ENCODE data around the gene PTPRN2. TPM values are rescaled to one million over a fixed set of nuclear protein-coding genes. Genes with fewer than 3 reads are reported as not detected.
"Not testable (repeated sequence)": the region's sequence is repeated elsewhere in the genome, so short reads cannot be mapped to it uniquely, and the experiment has no call there.

PTPRN2 gene
- total RNA-seq, 1 experiment from 2014 or later, result 1.7 TPM

DNA sequence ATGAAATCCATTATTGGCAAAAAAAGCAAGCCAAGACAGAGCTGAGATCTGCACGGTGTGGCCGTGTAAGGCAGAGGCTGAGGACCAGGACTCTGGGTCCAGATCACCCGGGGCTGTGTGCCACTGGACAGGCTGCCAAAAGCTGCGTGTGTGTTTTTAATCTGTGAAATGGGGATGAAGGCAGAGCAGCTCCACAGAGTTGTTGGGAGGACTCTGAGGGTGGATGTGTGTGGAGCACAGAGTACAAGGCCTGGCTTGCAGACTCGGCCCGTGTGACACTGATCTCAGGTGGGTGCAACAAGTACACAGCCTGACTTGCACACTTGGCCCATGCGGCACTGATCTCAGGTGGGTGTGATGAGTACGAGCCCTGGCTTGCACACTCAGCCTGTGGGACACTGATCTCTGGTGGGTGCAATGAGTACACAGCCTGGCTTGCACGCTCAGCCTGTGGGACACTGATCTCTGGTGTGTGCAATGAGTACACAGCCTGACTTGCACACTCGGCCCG lies 921.0 kb downstream of the PTPRN2 start:
- no peak overlapping the region for H2AFZ ChIP-seq (ENCODE audit: low read length)
- no peaks in the 10 kb centered on the region for H4K20me1 ChIP-seq (ENCODE audit: insufficient read depth, low read depth, low read length)
- H3K79me2 ChIP-seq (ENCODE audit: low read length), result no peaks in the 10 kb centered on the region
- H3K36me3 ChIP-seq (ENCODE audit: insufficient read depth, low read length), result no peaks in the 10 kb centered on the region
- H3K4me2 ChIP-seq (ENCODE audit: low read depth, low read length, poor library complexity, severe bottlenecking), result no peak overlapping the region
- H3K9ac ChIP-seq (ENCODE audit: low read length), result no peak overlapping the region
- no peaks in the 10 kb centered on the region for H3K27me3 ChIP-seq (ENCODE audit: low read length)
- no peaks in the 10 kb centered on the region for H3K4me1 ChIP-seq (ENCODE audit: low read length)
- no peak for DNase-seq
- H3K27ac ChIP-seq (ENCODE audit: low read length), result no peak overlapping the region
- no peaks in the 10 kb centered on the region for H3K9me3 ChIP-seq (ENCODE audit: low read length)
- no peaks in the 10 kb centered on the region for H3K9me2 ChIP-seq (replicated peaks; ENCODE audit: insufficient read depth, low read length)
- H3K4me3 ChIP-seq (ENCODE audit: low read length), result no peak overlapping the region

GRCh38 chr7:157665634-157665988 lies 922.0 kb downstream of the PTPRN2 start:
- not testable (repeated sequence) for H3K79me2 ChIP-seq (ENCODE audit: low read length); H3K9me2 ChIP-seq (replicated peaks; ENCODE audit: insufficient read depth, low read length); H3K27me3 ChIP-seq (ENCODE audit: low read length); H3K4me1 ChIP-seq (ENCODE audit: low read length); H3K9ac ChIP-seq (ENCODE audit: low read length); H2AFZ ChIP-seq (ENCODE audit: low read length); H3K9me3 ChIP-seq (ENCODE audit: low read length); H3K4me2 ChIP-seq (ENCODE audit: low read depth, low read length, poor library complexity, severe bottlenecking); H3K4me3 ChIP-seq (ENCODE audit: low read length); DNase-seq; H3K36me3 ChIP-seq (ENCODE audit: insufficient read depth, low read length); H4K20me1 ChIP-seq (ENCODE audit: insufficient read depth, low read depth, low read length); H3K27ac ChIP-seq (ENCODE audit: low read length)

DNA sequence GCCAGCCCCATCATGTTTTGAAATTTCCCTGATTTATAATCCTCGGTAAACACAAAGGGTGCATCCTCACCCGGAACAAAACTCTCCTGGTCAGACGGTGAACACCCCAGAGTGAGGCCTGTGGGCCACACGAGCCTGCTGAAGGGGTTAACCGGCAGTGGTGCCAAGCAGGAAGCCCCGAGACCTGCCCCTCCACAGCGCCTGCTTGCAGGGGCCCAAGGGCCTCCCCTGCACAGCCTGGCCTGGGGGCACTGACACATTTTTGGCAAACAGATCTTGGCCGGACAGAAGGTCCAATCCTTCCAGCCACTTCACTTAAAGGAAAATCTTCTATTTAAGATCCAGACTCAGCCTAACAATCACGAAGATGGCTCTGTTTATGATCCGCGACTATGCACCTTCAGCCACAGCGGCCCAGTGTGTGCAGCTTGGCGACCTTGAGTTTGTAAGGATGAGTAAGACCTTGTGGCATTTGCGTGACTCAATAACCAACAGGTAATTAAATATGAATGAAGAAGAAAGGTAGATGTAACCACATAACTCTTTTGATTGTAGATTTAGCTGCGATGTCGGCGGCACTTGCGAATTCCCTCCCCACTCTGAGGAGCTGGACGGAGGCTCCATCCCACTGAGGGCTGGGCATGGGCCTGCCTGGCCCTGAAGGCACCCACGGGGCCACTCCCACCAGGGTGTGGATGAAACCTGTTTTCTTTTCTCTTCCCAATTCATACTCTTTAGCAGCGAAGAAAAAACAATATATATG lies 922.6 kb downstream of the PTPRN2 start:
- Histone ChIP-seq H2AFZ (ENCODE audit: low read length) (no peak overlapping the region), H4K20me1 (ENCODE audit: insufficient read depth, low read depth, low read length) (no peaks in the 10 kb centered on the region), H3K9me2 (replicated peaks; ENCODE audit: insufficient read depth, low read length) (no peaks in the 10 kb centered on the region), H3K27ac (ENCODE audit: low read length) (no peak overlapping the region), H3K79me2 (ENCODE audit: low read length) (no peaks in the 10 kb centered on the region), H3K4me3 (ENCODE audit: low read length) (no peak overlapping the region), H3K27me3 (ENCODE audit: low read length) (no peaks in the 10 kb centered on the region), H3K9ac (ENCODE audit: low read length) (no peak overlapping the region), H3K36me3 (ENCODE audit: insufficient read depth, low read length) (no peaks in the 10 kb centered on the region), H3K9me3 (ENCODE audit: low read length) (no peaks in the 10 kb centered on the region), H3K4me2 (ENCODE audit: low read depth, low read length, poor library complexity, severe bottlenecking) (no peak overlapping the region), H3K4me1 (ENCODE audit: low read length) (no peaks in the 10 kb centered on the region)
- DNase-seq, result no peak

DNA sequence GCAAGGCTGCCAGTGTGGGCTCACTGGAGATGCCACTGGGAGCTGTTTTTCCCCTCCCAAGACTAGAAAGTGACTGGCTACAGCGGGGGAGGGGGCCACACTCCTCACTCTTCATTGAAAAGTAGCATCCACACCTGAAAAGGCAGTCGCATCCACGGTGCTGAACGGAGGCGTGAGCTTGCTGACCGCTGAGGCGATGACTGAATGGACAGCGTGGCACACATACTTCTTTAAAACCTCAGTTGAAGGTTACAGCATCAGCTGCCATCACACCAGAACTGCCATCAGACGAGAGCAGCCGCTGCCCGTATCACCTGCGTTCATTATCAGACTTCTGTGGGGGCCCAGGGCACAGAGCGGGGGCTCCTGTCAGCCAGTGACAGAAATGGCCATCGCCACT lies 923.6 kb downstream of the PTPRN2 start:
- Histone ChIP-seq H3K4me3 (ENCODE audit: low read length) (no peak overlapping the region), H2AFZ (ENCODE audit: low read length) (no peak overlapping the region), H3K36me3 (ENCODE audit: insufficient read depth, low read length) (no peaks in the 10 kb centered on the region), H3K9me3 (ENCODE audit: low read length) (no peaks in the 10 kb centered on the region), H3K9ac (ENCODE audit: low read length) (no peak overlapping the region), H3K27me3 (ENCODE audit: low read length) (no peaks in the 10 kb centered on the region), H3K4me1 (ENCODE audit: low read length) (no peaks in the 10 kb centered on the region), H3K79me2 (ENCODE audit: low read length) (no peaks in the 10 kb centered on the region), H3K4me2 (ENCODE audit: low read depth, low read length, poor library complexity, severe bottlenecking) (no peak overlapping the region), H3K9me2 (replicated peaks; ENCODE audit: insufficient read depth, low read length) (no peaks in the 10 kb centered on the region), H4K20me1 (ENCODE audit: insufficient read depth, low read depth, low read length) (no peaks in the 10 kb centered on the region), H3K27ac (ENCODE audit: low read length) (no peak overlapping the region)
- no peak for DNase-seq

DNA sequence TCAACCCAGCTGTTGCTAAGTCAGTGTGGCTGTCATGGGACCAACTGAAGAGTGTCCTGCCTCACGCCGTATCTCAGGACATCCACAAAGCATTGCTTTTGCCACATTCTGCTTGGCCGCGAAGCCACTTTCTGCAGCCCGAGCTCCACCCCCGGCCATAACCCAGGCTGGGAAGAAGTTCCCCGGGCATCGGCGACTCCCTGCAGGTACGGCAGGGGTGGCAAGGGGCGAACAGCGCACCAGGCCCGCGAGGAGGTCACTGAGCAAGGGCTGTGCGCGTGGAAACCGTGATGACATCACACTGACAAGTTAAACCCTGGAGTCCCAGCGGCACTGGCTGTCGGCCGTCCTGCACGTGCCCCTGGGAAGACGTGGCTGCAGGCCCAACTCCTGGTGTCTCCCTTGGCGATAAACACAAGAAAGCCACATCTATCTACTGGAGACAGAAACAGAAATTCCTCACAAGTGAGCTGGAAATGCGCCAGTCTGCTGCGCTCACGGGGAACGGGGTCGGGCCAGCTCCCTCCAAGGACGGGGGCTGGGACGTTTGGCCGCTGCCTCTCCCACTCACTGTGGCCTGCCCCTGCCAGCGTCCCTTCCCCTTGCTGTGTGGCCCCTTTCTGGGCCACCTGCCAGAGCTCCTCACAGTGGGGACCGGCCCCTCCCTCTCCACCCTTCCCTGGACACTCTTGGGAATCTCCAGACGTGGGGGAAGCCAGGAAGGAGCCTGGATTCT lies 924.5 kb downstream of the PTPRN2 start:
- H2AFZ ChIP-seq (ENCODE audit: low read length), result no peak overlapping the region
- H4K20me1 ChIP-seq (ENCODE audit: insufficient read depth, low read depth, low read length), result no peaks in the 10 kb centered on the region
- no peaks in the 10 kb centered on the region for H3K36me3 ChIP-seq (ENCODE audit: insufficient read depth, low read length)
- no peaks in the 10 kb centered on the region for H3K9me2 ChIP-seq (replicated peaks; ENCODE audit: insufficient read depth, low read length)
- H3K4me1 ChIP-seq (ENCODE audit: low read length), result no peaks in the 10 kb centered on the region
- no peaks in the 10 kb centered on the region for H3K9me3 ChIP-seq (ENCODE audit: low read length)
- no peaks in the 10 kb centered on the region for H3K27me3 ChIP-seq (ENCODE audit: low read length)
- H3K4me3 ChIP-seq (ENCODE audit: low read length), result no peak overlapping the region
- no peak overlapping the region for H3K9ac ChIP-seq (ENCODE audit: low read length)
- no peak for DNase-seq
- no peak overlapping the region for H3K27ac ChIP-seq (ENCODE audit: low read length)
- H3K4me2 ChIP-seq (ENCODE audit: low read depth, low read length, poor library complexity, severe bottlenecking), result no peak overlapping the region
- no peaks in the 10 kb centered on the region for H3K79me2 ChIP-seq (ENCODE audit: low read length)

DNA sequence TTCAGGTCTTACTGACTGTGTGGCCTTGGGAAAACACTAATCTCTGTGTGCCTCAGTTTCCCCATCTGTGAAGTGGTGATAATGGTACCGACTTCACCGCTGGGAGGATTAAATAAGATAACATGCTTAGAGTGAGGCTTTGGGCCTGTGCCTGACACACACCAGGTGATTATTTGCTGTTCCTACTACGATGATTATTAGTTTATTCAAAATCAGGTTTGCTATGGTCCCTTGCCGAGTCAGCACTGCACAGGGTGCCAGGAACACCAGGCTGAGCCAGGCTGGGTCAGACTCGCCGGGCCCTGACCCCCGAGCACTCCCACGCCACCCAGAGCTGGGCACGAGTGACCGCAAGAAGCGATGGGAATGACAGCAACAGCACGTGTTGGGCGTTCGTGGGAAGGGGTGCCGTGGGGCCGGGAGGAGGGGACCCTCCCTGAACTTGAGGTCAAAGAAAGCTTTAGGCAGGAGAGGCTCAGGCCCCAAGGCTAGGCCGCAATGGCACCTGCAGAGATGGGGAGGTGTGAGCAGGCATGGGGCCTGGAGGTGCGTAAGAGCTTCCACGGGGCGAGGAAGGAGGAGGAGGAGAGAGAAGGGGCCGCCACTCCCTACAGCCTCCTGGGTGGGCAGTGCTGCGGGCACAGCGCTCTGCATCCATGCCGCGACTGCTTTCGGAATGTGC lies 925.4 kb downstream of the PTPRN2 start:
- H4K20me1 ChIP-seq (ENCODE audit: insufficient read depth, low read depth, low read length), result no peaks in the 10 kb centered on the region
- H3K4me2 ChIP-seq (ENCODE audit: low read depth, low read length, poor library complexity, severe bottlenecking), result no peak overlapping the region
- H3K9ac ChIP-seq (ENCODE audit: low read length), result no peak overlapping the region
- no peak overlapping the region for H3K27ac ChIP-seq (ENCODE audit: low read length)
- H3K36me3 ChIP-seq (ENCODE audit: insufficient read depth, low read length), result no peaks in the 10 kb centered on the region
- H3K27me3 ChIP-seq (ENCODE audit: low read length), result no peaks in the 10 kb centered on the region
- H3K9me2 ChIP-seq (replicated peaks; ENCODE audit: insufficient read depth, low read length), result no peaks in the 10 kb centered on the region
- no peaks in the 10 kb centered on the region for H3K9me3 ChIP-seq (ENCODE audit: low read length)
- H2AFZ ChIP-seq (ENCODE audit: low read length), result no peak overlapping the region
- no peak overlapping the region for H3K4me3 ChIP-seq (ENCODE audit: low read length)
- H3K79me2 ChIP-seq (ENCODE audit: low read length), result no peaks in the 10 kb centered on the region
- no peaks in the 10 kb centered on the region for H3K4me1 ChIP-seq (ENCODE audit: low read length)
- no peak for DNase-seq

GRCh38 chr7:157661611-157661975 lies 926.0 kb downstream of the PTPRN2 start:
- Histone ChIP-seq H3K4me2 (ENCODE audit: low read depth, low read length, poor library complexity, severe bottlenecking) (no peak overlapping the region), H3K27ac (ENCODE audit: low read length) (no peak overlapping the region), H3K9me2 (replicated peaks; ENCODE audit: insufficient read depth, low read length) (no peaks in the 10 kb centered on the region), H3K4me1 (ENCODE audit: low read length) (no peaks in the 10 kb centered on the region), H3K9ac (ENCODE audit: low read length) (no peak overlapping the region), H3K27me3 (ENCODE audit: low read length) (no peaks in the 10 kb centered on the region), H3K9me3 (ENCODE audit: low read length) (no peaks in the 10 kb centered on the region), H3K79me2 (ENCODE audit: low read length) (no peaks in the 10 kb centered on the region), H4K20me1 (ENCODE audit: insufficient read depth, low read depth, low read length) (no peaks in the 10 kb centered on the region), H3K36me3 (ENCODE audit: insufficient read depth, low read length) (no peaks in the 10 kb centered on the region), H2AFZ (ENCODE audit: low read length) (no peak overlapping the region), H3K4me3 (ENCODE audit: low read length) (no peak overlapping the region)
- DNase-seq, result no peak

- Histone ChIP-seq H4K20me1 (ENCODE audit: insufficient read depth, low read depth, low read length) (no peaks in the 10 kb centered on the region), H3K4me2 (ENCODE audit: low read depth, low read length, poor library complexity, severe bottlenecking) (no peak overlapping the region), H3K27ac (ENCODE audit: low read length) (no peak overlapping the region), H3K9ac (ENCODE audit: low read length) (no peak overlapping the region), H3K4me3 (ENCODE audit: low read length) (no peak overlapping the region), H3K4me1 (ENCODE audit: low read length) (no peaks in the 10 kb centered on the region), H3K9me2 (replicated peaks; ENCODE audit: insufficient read depth, low read length) (no peaks in the 10 kb centered on the region), H3K9me3 (ENCODE audit: low read length) (no peaks in the 10 kb centered on the region), H2AFZ (ENCODE audit: low read length) (no peak overlapping the region), H3K36me3 (ENCODE audit: insufficient read depth, low read length) (no peaks in the 10 kb centered on the region), H3K79me2 (ENCODE audit: low read length) (no peaks in the 10 kb centered on the region), H3K27me3 (ENCODE audit: low read length) (no peaks in the 10 kb centered on the region)
- no peak for DNase-seq
Measured at GRCh38 chr7:157660971-157661610, 926.5 kb downstream of the PTPRN2 start.
